GM12874 (cell line): ENCODE measurements around the gene GTF3C6.

ENCODE experiments used
- CTCF ChIP-seq: IDR thresholded peaks from 2 replicates; pipeline ENCODE4 v1.5.1; 2011; ENCODE audit warnings: low read depth, mild to moderate bottlenecking, control low read depth, low read length, moderate library complexity; ENCODE audit not compliant: insufficient read depth

GTF3C6 gene

GRCh38 chr6:111013144-111013915 is 54.8 kb downstream of the GTF3C6 start:
- no peak for TF ChIP-seq CTCF

- no peak for TF ChIP-seq CTCF
Observed at GRCh38 chr6:111015389-111016124, 57.1 kb downstream of the GTF3C6 start.
